AG09309 (cell line): ENCODE measurements around the gene MRPS10.
"Not testable (repeated sequence)": the region's sequence is repeated elsewhere in the genome, so short reads cannot be mapped to it uniquely, and the experiment has no call there.

Experiments used
- DNase-seq: peaks from one replicate; pipeline ENCODE4 v3.0.0-alpha.2; 2010; ENCODE audit warnings: low read depth
- H3K4me3 ChIP-seq: 2 replicates; pipeline ENCODE4 v1.5.1; 2011; ENCODE audit warnings: mild to moderate bottlenecking, low read depth, low read length, moderate library complexity; ENCODE audit not compliant: control insufficient read depth
- CTCF ChIP-seq: IDR thresholded peaks from 2 replicates; pipeline ENCODE4 v1.5.1; 2011; ENCODE audit warnings: mild to moderate bottlenecking, low read depth, low read length, inconsistent platforms; ENCODE audit not compliant: insufficient read depth, control insufficient read depth; ENCODE audit errors: missing control alignments

Gene MRPS10

GRCh38 chr6:42195415-42195814, 22.2 kb downstream of the MRPS10 start:
- no peak for DNase-seq
- H3K4me3 ChIP-seq: no peak overlapping the region
- TF ChIP-seq CTCF: no peak

DNA sequence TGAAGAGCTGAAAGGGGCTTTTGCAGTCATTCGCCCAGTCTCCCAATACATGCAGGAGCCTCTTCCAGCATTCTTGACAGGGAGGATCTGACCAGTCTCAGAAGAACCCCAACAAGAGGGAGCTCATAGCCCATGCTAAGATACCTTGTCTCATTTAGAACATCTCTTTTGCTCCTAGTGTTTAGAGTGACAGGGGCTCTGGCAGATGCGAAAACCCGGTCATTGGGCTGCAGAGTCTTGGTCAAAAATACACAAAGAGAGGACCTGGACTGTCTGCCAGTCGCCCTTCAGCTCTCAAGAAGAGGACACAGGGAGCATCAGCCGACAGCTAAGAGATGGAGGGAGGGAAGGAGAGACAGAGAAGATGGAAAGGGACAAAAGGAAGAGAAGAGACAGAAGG, 23.6 kb downstream of the MRPS10 start:
- H3K4me3 ChIP-seq: no peak overlapping the region
- no peak for DNase-seq
- no peak for TF ChIP-seq CTCF

GRCh38 chr6:42193491-42193894, 24.2 kb downstream of the MRPS10 start:
- no peak for TF ChIP-seq CTCF
- no peak for DNase-seq
- no peak overlapping the region for H3K4me3 ChIP-seq

GRCh38 chr6:42192385-42192784, 25.3 kb downstream of the MRPS10 start:
- DNase-seq: not testable (repeated sequence)

DNA sequence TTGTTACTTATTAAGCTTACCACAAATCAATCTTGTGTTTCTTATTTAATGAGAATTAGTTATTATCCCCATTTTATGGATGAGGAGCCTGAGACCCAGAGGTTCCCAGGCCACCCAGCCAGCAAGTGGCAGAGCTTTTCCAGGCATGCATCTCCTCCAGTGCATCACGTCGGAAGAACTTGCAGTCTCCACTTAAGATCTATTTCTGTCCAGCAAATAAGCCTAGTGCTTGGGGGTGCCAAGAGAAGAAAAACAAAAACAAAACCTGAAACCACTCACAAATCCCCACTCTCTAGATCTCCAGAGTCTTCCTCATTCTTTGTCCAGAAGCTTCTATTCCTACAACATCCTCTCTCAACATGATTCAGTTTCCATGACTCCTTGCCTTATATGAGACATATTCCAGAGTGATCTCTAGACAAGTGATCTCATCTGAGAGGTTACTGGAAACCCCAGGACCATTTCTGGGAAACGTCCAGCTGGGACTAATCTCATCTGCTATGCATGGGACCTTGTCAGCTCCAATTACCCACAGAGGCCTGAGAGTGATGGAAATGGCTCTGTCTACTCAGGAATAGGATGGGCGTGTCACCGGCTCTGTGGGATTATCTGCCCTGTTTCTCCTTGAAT, 27.0 kb downstream of the MRPS10 start:
- DNase-seq: peak; percentile 51
- TF ChIP-seq CTCF: no peak
- H3K4me3 ChIP-seq: no peak overlapping the region

More at GRCh38 chr6:42192385-42192784, 25.3 kb downstream of the MRPS10 start:
- H3K4me3 ChIP-seq: not testable (repeated sequence)

DNA sequence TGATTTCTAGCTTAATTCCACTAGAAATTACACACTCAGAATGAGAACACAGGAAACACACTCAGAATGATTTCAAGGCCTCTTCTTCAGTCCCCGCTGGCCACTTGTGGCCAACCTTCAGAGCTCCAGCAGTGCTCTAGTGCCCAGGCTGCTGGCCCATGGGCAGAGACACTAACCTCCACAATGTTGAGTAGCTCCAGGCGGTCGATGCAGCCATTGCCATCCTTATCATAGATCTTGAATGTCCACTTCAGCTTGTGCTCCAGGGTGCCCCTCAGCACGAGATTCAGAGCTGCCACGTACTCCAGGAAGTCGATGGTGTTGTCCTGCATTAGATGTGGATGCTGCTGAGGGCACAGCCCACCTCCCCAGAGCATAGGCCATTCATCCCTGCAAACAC, 29.3 kb downstream of the MRPS10 start:
- no peak for DNase-seq
- no peak for TF ChIP-seq CTCF
- no peak overlapping the region for H3K4me3 ChIP-seq

DNA sequence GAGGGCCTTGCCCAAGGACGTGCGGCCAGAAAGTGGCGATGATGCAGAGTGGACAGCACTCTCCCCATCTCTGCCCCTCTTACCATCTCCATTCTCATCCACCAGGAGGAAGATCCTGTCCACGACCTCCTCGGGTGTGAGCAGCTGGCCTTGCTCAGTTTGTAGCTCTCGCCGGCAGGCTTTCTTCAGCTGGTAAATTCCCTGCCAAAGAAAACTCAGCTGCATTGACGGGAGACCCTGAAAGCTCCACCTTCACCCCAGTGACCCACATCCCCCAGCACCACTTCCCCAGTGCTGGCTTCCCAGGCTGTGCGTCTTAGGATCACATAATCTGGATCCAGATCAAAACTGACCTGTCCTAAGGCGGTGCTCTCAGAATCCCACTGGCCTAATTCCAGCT, 32.1 kb downstream of the MRPS10 start:
- no peak for TF ChIP-seq CTCF
- H3K4me3 ChIP-seq: no peak overlapping the region
- no peak for DNase-seq
